Natural killer cell (primary cell): ENCODE measurements around the gene FAM25C. TPM values are rescaled to one million over a fixed set of nuclear protein-coding genes. Genes with fewer than 3 reads are reported as not detected.
"Not testable (repeated sequence)": the region's sequence is repeated elsewhere in the genome, so short reads cannot be mapped to it uniquely, and the experiment has no call there.

Experiments
- ATAC-seq, 3 donors: fragments of 150-1000 bp in 2 of 3; fragments of 200-7000 bp in 1 of 3; cut with Tn5 transposase; 1 replicate in 1 of 3; 2 replicates in 2 of 3; pipeline ENCODE4 v1.10.0; 2021; ENCODE audit warnings: mild to moderate bottlenecking in 2 of 3, moderate library complexity in 2 of 3
- DNase-seq, 2 donors: peaks; one replicate each; pipeline versions ENCODE4 v3.0.0 to v3.0.0-alpha.2; 2013 to 2021; ENCODE audit warnings: mixed read lengths in 1 of 2
- H3K27ac ChIP-seq: one replicate; pipeline ENCODE4 v1.5.1; 2013; ENCODE audit warnings: mild to moderate bottlenecking, low read length
- H3K27me3 ChIP-seq: one replicate; pipeline ENCODE4 v1.6.1; 2013; ENCODE audit warnings: low read length; ENCODE audit not compliant: control insufficient read depth, insufficient read depth
- H3K36me3 ChIP-seq: one replicate; pipeline ENCODE4 v1.6.1; 2013; ENCODE audit warnings: low read length; ENCODE audit not compliant: control insufficient read depth, insufficient read depth
- H3K4me1 ChIP-seq: one replicate; pipeline ENCODE4 v1.6.1; 2013; ENCODE audit warnings: low read length; ENCODE audit not compliant: control insufficient read depth, insufficient read depth
- H3K4me3 ChIP-seq: one replicate; pipeline ENCODE4 v1.5.1; 2013; ENCODE audit warnings: low read length
- H3K9me3 ChIP-seq: one replicate; pipeline ENCODE4 v1.6.1; 2013; ENCODE audit warnings: low read length; ENCODE audit not compliant: control insufficient read depth, insufficient read depth
- H3K27ac Mint-ChIP-seq, 2 donors: one replicate each; pipeline ENCODE4 v1.8.0; 2022; ENCODE audit warnings: mild to moderate bottlenecking in 2 of 2, mixed read lengths in 2 of 2, moderate library complexity in 1 of 2
- H3K27me3 Mint-ChIP-seq, 2 donors: one replicate each; pipeline ENCODE4 v1.8.0; 2022; ENCODE audit warnings: low read depth in 2 of 2, mixed read lengths in 2 of 2
- H3K36me3 Mint-ChIP-seq: one replicate; pipeline ENCODE4 v1.8.0; 2022; ENCODE audit warnings: mixed read lengths
- H3K4me1 Mint-ChIP-seq, 2 donors: one replicate each; pipeline ENCODE4 v1.8.0; 2022; ENCODE audit warnings: mixed read lengths in 2 of 2
- H3K4me3 Mint-ChIP-seq: one replicate; pipeline ENCODE4 v1.8.0; 2022; ENCODE audit warnings: mild to moderate bottlenecking, moderate library complexity, mixed read lengths
- H3K9me3 Mint-ChIP-seq, 2 donors: one replicate each; pipeline ENCODE4 v1.8.0; 2022; ENCODE audit warnings: mixed read lengths in 2 of 2
- WGBS: methylation state at CpG from one replicate; pipeline ENCODE4 v1.1.7; 2013; ENCODE audit warnings: missing lambda C conversion rate; ENCODE audit not compliant: insufficient coverage; 5-methylcytosine and 5-hydroxymethylcytosine counted together
- intact Hi-C: fragments of 100-400 bp; cut with micrococcal nuclease; formaldehyde crosslinking; loops from one replicate; pipeline ENCODE4 v1.14.2; 2022
- total RNA-seq, 4 donors: library from RNA; stranded (reverse); fragments of 120-200 nt in 1 of 4; gene quantifications; one replicate each; pipeline versions ENCODE4 v1.2.3 to v1.2.4, GENCODE V29; 2013 to 2022

FAM25C gene
- not detected for total RNA-seq
- total RNA-seq (2013), result not detected

- H3K27ac Mint-ChIP-seq, DNase-seq, intact Hi-C loops, H3K27me3 ChIP-seq, H3K4me1 Mint-ChIP-seq, H3K27me3 Mint-ChIP-seq, H3K9me3 ChIP-seq, H3K4me3 Mint-ChIP-seq, H3K27ac ChIP-seq, H3K36me3 ChIP-seq, H3K9me3 Mint-ChIP-seq, H3K36me3 Mint-ChIP-seq, H3K4me1 ChIP-seq, H3K4me3 ChIP-seq, ATAC-seq: not testable (repeated sequence)
- WGBS, result no CpG with 5 or more reads among the region's 9 CpGs
Measured at GRCh38 chr10:47999691-48000090, at the start of gene FAM25C. Gene FAM25C, minus strand, starts transcription at chr10:47999791. Its CDS starts 26 bp downstream, at chr10:47999765.

- ATAC-seq, H3K36me3 ChIP-seq, H3K27ac ChIP-seq, H3K27ac Mint-ChIP-seq, H3K36me3 Mint-ChIP-seq, H3K27me3 Mint-ChIP-seq, H3K9me3 ChIP-seq, DNase-seq, H3K4me3 ChIP-seq, H3K4me1 ChIP-seq, intact Hi-C loops, H3K27me3 ChIP-seq, H3K4me1 Mint-ChIP-seq, H3K4me3 Mint-ChIP-seq, H3K9me3 Mint-ChIP-seq: not testable (repeated sequence)
- WGBS, result 50% methylated on average over 1 of the region's 3 CpGs
Measured at GRCh38 chr10:48044557-48044956, 45.0 kb upstream of the FAM25C start.

GRCh38 chr10:48031390-48031789 is 31.8 kb upstream of the FAM25C start:
- H3K36me3 ChIP-seq, H3K27me3 Mint-ChIP-seq, DNase-seq, H3K4me3 ChIP-seq, H3K9me3 ChIP-seq, H3K27ac ChIP-seq, H3K27me3 ChIP-seq, intact Hi-C loops, H3K36me3 Mint-ChIP-seq, H3K9me3 Mint-ChIP-seq, H3K4me3 Mint-ChIP-seq, H3K27ac Mint-ChIP-seq, H3K4me1 Mint-ChIP-seq, H3K4me1 ChIP-seq, ATAC-seq: not testable (repeated sequence)
- WGBS, result 91% methylated on average over 11 of the region's 19 CpGs

- DNase-seq, H3K4me3 ChIP-seq, H3K4me1 Mint-ChIP-seq, H3K4me3 Mint-ChIP-seq, H3K9me3 ChIP-seq, H3K4me1 ChIP-seq, intact Hi-C loops, H3K27me3 ChIP-seq, H3K27ac Mint-ChIP-seq, ATAC-seq, H3K9me3 Mint-ChIP-seq, H3K27me3 Mint-ChIP-seq, H3K27ac ChIP-seq, H3K36me3 ChIP-seq, H3K36me3 Mint-ChIP-seq: not testable (repeated sequence)
- WGBS, result no CpG with 5 or more reads among the region's 6 CpGs
Measured at GRCh38 chr10:48002306-48002705, 2.7 kb upstream of the FAM25C start.

GRCh38 chr10:47994045-47994444 is 5.5 kb downstream of the FAM25C start:
- intact Hi-C loops, H3K27me3 ChIP-seq, H3K4me1 ChIP-seq, H3K27ac Mint-ChIP-seq, H3K27ac ChIP-seq, H3K36me3 Mint-ChIP-seq, H3K4me3 Mint-ChIP-seq, DNase-seq, H3K9me3 Mint-ChIP-seq, H3K36me3 ChIP-seq, H3K4me1 Mint-ChIP-seq, H3K27me3 Mint-ChIP-seq, ATAC-seq, H3K4me3 ChIP-seq, H3K9me3 ChIP-seq: not testable (repeated sequence)
- no CpG with 5 or more reads among the region's 3 CpGs for WGBS

- ATAC-seq, H3K9me3 Mint-ChIP-seq, H3K4me3 Mint-ChIP-seq, H3K27ac Mint-ChIP-seq, H3K9me3 ChIP-seq, H3K36me3 Mint-ChIP-seq, intact Hi-C loops, H3K4me3 ChIP-seq, DNase-seq, H3K4me1 ChIP-seq, H3K27me3 ChIP-seq, H3K4me1 Mint-ChIP-seq, H3K36me3 ChIP-seq, H3K27me3 Mint-ChIP-seq, H3K27ac ChIP-seq: not testable (repeated sequence)
- 96% methylated on average over 6 of the region's 11 CpGs for WGBS
Measured at GRCh38 chr10:47992560-47992959, 7.0 kb downstream of the FAM25C start.

GRCh38 chr10:47991706-47992105 is 7.9 kb downstream of the FAM25C start:
- not testable (repeated sequence) for H3K36me3 Mint-ChIP-seq, H3K9me3 Mint-ChIP-seq

GRCh38 chr10:47990097-47990496 is 9.5 kb downstream of the FAM25C start:
- H3K36me3 ChIP-seq, H3K27ac ChIP-seq, H3K36me3 Mint-ChIP-seq, H3K4me1 ChIP-seq, DNase-seq, H3K27me3 ChIP-seq, H3K4me1 Mint-ChIP-seq, H3K9me3 Mint-ChIP-seq, H3K27me3 Mint-ChIP-seq, intact Hi-C loops, H3K27ac Mint-ChIP-seq, H3K4me3 Mint-ChIP-seq, H3K9me3 ChIP-seq, ATAC-seq, H3K4me3 ChIP-seq: not testable (repeated sequence)
- WGBS, result no CpG with 5 or more reads among the region's 1 CpG

More at GRCh38 chr10:47991706-47992105, 7.9 kb downstream of the FAM25C start:
- intact Hi-C loops, H3K27ac ChIP-seq, H3K27me3 Mint-ChIP-seq, H3K4me3 ChIP-seq, H3K27ac Mint-ChIP-seq, H3K4me3 Mint-ChIP-seq, DNase-seq, H3K4me1 ChIP-seq, H3K27me3 ChIP-seq, H3K36me3 ChIP-seq, H3K4me1 Mint-ChIP-seq, H3K9me3 ChIP-seq: not testable (repeated sequence)
- peak in 1 of 3 donors; percentile 12 for ATAC-seq
- 93% methylated on average over 6 of the region's 12 CpGs for WGBS
